ENCODE measurements around the gene KCNQ1.

The KCNQ1 gene

DNA sequence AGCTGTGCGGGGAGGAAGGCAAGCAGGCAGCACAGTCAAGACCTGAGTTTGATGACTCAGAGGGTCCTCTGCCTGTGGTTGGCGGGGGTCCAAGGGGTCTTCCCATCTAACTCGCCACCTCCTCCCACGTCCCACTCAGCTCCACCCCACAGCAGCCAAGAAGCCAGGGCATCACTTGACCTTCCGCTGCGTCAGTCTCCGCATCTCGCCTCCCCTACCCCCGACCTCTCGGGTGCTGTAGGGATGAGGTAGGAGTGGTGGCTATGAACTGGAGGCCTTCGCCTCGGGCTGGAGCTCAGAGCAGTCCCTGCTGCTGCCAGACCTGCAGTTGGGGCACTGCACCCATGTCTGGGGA lies 350.1 kb downstream of the KCNQ1 start:
- Mint-ChIP-seq H3K27me3 (no peaks in the 10 kb centered on the region), H3K4me3 (no peak overlapping the region), H3K36me3 (peaks cover 22% of the 10 kb centered on the region), H3K27ac (no peak overlapping the region), H3K9me3 (no peaks in the 10 kb centered on the region), H3K4me1 (peaks cover 12% of the 10 kb centered on the region)
- ATAC-seq (ENCODE audit: low read depth) (no peak), DNase-seq (ENCODE audit: low spot score in 2 of 2) (no peak)

DNA sequence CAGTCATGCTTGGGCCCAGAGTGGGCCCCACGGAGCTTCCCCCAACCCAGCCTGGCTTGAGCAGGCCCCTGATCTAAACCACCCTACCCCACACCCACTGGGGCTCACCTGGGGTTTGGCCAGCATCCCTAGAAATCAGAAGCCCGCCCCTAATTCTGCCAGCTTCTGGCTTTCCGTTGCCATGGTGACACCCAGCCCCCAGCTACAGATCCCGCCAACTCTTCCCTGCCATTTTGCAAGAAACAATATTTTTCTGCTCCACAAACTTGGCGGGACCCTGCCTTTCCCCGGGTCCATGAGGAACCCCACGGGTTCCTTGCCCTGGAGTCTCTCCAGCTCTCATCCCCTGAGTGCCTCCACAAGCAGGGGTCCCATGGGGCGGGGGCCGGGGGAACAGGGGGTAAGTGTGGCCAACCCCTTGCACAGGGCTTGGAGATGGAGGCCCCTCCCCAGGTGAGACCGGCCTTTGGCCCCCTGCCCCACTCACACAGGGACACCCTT lies 350.7 kb downstream of the KCNQ1 start:
- peaks cover 12% of the 10 kb centered on the region for H3K4me1 Mint-ChIP-seq
- no peak overlapping the region for H3K4me3 Mint-ChIP-seq
- no peak for ATAC-seq (ENCODE audit: low read depth)
- no peaks in the 10 kb centered on the region for H3K27me3 Mint-ChIP-seq
- no peak overlapping the region for H3K27ac Mint-ChIP-seq
- DNase-seq (ENCODE audit: low spot score in 2 of 2) = no peak
- H3K36me3 Mint-ChIP-seq = peaks cover 22% of the 10 kb centered on the region
- H3K9me3 Mint-ChIP-seq = no peaks in the 10 kb centered on the region

DNA sequence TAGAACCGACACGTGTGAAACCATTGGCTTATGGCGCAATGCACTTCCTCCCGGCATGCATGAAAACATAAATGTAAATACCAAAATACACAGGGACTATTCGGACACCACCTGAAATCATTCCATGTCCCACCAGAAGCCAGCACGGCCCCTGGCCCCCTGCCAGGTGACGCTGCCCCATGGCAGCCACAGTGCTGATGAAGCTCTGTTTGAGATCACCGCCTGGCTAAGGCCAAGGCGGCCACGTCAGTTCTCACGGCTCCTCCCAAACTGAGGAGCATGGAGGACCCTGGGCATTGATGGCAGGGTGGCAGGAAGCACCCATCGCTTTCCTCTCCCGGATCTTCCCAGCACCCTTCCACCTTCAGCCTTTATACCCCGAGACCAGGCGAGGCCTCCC lies 351.3 kb downstream of the KCNQ1 start:
- Mint-ChIP-seq H3K27me3 (no peaks in the 10 kb centered on the region), H3K36me3 (peaks cover 22% of the 10 kb centered on the region), H3K9me3 (no peaks in the 10 kb centered on the region), H3K4me3 (no peak overlapping the region), H3K27ac (no peak overlapping the region), H3K4me1 (peaks cover 9% of the 10 kb centered on the region)
- DNase-seq (ENCODE audit: low spot score in 2 of 2) (no peak), ATAC-seq (ENCODE audit: low read depth) (no peak)

DNA sequence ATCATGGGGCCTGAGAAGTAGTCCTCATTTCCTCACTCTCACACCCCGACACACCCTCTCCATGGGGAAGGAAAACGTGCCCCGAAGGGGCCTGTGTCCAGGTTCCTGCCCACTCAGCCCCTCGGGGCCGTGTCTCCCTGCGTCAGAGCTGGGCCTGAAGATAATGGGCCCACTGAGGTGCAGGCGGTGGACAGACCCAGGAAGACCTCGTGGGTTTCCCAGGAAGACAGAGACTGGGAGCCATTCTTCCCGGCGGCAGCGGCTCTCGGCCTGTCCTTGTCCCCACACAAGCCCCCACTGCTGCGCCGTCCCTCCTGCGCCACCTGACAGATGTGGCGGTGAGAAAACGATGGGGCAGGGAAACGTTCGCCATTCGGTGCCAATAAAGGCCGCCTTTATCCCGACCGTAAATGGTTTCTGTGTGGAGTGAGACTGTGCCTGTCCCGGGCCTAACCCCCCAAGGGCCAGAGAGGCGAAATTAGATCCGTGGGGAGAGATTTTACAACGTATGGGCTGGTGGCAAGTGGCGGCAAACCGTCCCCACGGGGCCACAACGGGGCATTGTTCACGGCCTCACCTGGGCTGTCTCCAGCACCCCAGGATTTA lies 351.8 kb downstream of the KCNQ1 start:
- H3K4me1 Mint-ChIP-seq = peaks cover 9% of the 10 kb centered on the region
- no peak for DNase-seq (ENCODE audit: low spot score in 2 of 2)
- H3K36me3 Mint-ChIP-seq = peaks cover 25% of the 10 kb centered on the region
- no peaks in the 10 kb centered on the region for H3K27me3 Mint-ChIP-seq
- no peak for ATAC-seq (ENCODE audit: low read depth)
- H3K27ac Mint-ChIP-seq = no peak overlapping the region
- H3K4me3 Mint-ChIP-seq = no peak overlapping the region
- H3K9me3 Mint-ChIP-seq = no peaks in the 10 kb centered on the region

DNA sequence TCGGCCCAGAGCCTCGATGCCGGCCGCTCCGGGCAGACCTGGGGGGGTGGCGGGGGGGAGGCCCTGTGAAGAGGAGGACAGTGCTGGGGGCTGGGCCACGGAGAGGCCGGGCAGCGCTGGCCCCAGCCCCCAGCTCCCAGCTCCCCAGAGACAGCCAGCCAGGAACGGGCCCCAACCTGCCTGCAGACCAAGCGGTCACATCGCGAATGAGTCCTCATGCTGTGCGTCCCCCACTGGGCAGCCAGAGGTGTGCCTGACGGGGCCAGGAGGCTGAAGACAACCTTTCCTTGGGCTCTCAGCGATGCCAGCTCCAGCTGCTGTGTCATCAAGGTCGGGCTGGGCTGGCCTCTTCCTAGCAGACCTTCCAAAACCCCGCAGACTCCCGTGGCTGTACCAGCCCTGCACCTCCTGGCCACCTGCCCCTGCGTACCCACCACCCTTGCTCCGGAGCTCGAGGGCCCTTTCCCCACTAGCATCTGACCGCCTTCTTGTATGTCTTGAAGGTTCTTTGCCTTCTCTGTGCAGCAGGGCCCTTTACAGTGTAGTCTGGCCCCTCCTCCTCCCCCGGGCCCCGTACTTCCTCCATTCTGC lies 352.4 kb downstream of the KCNQ1 start:
- Mint-ChIP-seq H3K9me3 (no peaks in the 10 kb centered on the region), H3K4me1 (peaks cover 9% of the 10 kb centered on the region)
- DNase-seq (ENCODE audit: low spot score in 2 of 2) = no peak

DNA sequence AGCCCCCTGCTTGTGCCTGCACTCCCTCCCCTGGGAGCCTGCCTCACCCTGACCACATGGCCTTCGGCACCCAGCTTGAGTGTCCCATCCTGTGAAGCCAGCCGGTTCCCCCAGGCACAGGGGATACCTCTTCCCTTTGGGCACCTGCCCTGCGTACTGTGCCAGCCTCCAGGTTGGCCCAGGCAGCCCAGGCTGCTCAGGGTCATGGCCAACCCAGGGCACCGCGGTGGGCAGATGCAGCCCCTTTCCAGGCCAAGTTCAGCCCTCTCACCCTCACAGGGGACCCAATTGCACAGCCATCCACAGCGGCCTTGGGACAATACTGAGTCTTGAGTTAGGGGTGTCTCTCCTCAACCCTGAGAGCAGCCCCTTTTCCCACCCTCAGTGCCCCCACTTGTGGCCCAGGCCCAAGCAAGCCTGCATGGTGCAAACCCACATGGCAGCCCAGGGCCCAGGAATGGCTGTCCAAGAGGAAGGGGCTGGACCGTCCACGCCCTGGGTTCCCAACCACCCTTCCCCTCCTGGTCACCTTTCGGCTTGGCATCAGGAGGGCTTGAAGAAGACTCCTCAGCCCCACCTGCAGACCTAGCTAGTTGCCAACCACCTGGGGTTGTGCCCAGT lies 353.0 kb downstream of the KCNQ1 start:
- peaks cover 22% of the 10 kb centered on the region for H3K36me3 Mint-ChIP-seq
- ATAC-seq (ENCODE audit: low read depth) (no peak), DNase-seq (ENCODE audit: low spot score in 2 of 2) (no peak)
- H3K27ac Mint-ChIP-seq = no peak overlapping the region
- no peak overlapping the region for H3K4me3 Mint-ChIP-seq
- peaks cover 6% of the 10 kb centered on the region for H3K4me1 Mint-ChIP-seq
- no peaks in the 10 kb centered on the region for H3K9me3 Mint-ChIP-seq
- H3K27me3 Mint-ChIP-seq = no peaks in the 10 kb centered on the region

More for the DNA sequence above, 352.4 kb downstream of the KCNQ1 start:
- no peak overlapping the region for H3K4me3 Mint-ChIP-seq
- no peak for ATAC-seq (ENCODE audit: low read depth)
- H3K27me3 Mint-ChIP-seq = no peaks in the 10 kb centered on the region
- H3K27ac Mint-ChIP-seq = no peak overlapping the region
- peaks cover 25% of the 10 kb centered on the region for H3K36me3 Mint-ChIP-seq

DNA sequence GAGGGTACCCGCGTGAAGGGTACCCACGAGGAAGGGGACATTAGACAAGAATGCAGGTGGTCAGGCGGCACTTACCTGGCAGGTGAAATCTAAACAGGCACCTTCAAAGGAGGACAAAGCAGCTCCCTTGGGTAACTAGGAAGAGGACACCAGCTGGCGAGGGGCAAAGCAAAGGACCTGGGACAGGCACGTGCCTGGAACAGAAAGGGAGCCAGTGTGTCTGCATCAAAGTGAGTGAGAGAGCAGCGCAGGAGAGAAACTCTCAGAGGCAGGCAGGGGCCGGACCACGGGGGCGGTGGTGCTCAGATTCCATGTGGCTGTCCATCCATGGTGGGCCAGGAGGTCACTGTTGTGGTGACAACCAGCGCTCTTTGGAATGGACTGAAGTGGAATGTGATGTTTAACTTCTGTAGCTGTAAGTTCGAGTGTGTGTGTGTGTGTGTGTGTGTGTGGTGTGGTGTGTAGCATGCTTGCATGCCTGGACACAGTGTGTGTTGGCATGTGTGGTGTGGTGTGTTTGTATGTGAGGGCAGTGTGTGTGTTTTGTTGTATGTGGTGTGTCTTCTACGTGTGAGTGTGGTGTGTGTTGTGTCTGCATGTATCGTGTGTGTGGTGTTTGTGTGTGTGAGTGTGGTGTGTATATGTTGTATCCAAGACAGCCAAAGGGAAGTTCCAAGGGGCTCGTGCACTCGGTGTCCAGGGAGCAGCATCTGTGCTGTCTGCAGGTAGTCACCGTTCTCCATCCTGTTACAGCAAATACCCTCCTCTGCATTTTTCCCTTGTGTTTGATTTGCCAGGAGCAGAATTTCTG lies 354.3 kb downstream of the KCNQ1 start:
- no peak for ATAC-seq (ENCODE audit: low read depth)
- Mint-ChIP-seq H3K27me3 (no peaks in the 10 kb centered on the region), H3K27ac (no peak overlapping the region), H3K36me3 (peaks cover 21% of the 10 kb centered on the region), H3K9me3 (no peaks in the 10 kb centered on the region), H3K4me3 (no peak overlapping the region), H3K4me1 (peaks cover 4% of the 10 kb centered on the region)
- DNase-seq (ENCODE audit: low spot score in 2 of 2) = no peak

DNA sequence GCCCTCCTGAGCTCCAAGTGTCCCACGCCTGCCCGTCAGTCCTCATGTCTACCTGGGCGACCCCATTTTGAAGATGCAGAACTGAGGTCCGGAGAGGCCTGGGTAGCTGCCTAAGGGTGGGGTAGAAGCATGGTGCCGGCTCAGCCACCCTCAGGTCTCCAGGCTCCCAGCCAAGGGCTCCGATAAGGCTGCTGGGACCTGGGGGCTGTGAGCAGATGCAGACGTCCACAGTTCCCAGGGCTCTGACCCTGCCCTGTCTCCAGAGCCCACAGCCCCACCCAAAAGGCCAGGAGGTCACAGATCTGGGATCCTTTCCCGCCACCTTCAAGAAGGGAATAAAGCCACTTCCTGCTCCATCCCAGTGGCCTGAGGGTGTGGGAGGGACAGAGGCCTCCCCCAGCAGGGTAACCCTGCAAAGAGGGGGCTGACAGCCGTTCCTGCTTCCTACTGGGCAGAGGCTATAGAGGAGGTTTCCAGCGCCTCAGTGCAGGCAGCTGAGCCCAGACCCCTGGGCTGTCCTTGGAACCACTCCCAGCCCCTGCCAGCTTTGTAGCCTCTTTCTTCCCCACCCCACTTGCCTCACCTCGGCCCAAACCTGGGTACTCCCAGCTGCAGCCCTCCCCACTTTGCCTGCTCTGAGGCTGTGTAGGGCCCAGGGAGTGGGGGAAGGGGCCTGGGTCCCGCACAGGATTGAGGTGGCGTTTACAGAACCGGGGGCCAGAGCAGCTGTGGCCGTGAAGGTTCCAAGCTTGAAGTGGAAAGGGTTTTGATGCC lies 355.3 kb downstream of the KCNQ1 start:
- ATAC-seq (ENCODE audit: low read depth) (no peak), DNase-seq (ENCODE audit: low spot score in 2 of 2) (no peak)
- no peak overlapping the region for H3K4me3 Mint-ChIP-seq
- no peaks in the 10 kb centered on the region for H3K27me3 Mint-ChIP-seq
- no peaks in the 10 kb centered on the region for H3K9me3 Mint-ChIP-seq
- peaks cover 4% of the 10 kb centered on the region for H3K4me1 Mint-ChIP-seq
- H3K36me3 Mint-ChIP-seq = peaks cover 22% of the 10 kb centered on the region
- no peak overlapping the region for H3K27ac Mint-ChIP-seq

DNA sequence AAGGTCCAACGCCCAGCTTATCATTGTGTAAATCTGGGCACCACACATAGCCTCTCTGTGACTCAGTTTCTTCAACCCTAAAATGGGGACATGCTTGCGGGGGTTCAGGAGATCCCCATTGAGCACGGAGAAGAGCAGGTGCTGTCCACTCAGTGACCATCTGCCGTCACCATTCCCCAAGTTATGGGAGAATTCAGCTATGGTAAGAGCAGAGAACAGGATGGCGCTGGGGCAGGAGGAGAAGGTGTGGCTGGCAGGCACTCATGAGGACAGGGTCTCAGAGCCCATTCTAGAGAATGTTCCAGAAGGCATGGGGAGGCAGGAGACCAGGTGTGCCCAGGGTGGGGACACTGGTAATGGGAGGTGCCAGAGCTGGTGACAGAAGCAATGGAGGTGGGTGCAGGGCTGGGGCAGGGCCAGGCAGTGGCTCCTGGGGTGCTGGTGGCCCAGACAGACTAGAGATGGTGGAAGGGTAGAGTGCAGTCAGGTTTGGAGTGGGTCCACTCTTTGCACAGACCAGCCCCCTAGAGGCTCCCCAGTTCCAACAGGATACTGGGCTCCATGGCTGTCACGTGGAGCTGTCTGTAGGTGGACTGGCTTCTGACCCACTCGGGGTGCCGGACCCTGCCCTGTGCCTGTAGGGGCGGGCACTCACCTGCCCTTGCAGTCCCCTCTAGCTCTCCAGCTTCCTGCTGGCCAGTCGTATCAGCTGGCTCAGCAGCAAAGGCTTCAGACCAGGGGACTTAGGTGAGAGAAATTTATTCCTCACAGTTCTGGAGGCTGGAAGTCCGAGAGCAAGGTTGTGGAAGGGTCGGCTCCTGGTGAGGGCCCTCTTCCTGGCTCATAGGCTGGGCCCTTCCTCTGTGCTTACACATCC lies 356.1 kb downstream of the KCNQ1 start:
- Mint-ChIP-seq H3K27ac (no peak overlapping the region), H3K4me1 (peaks cover 4% of the 10 kb centered on the region), H3K4me3 (no peak overlapping the region), H3K36me3 (peaks cover 22% of the 10 kb centered on the region), H3K27me3 (no peaks in the 10 kb centered on the region), H3K9me3 (no peaks in the 10 kb centered on the region)
- DNase-seq (ENCODE audit: low spot score in 2 of 2) (no peak), ATAC-seq (ENCODE audit: low read depth) (no peak)

DNA sequence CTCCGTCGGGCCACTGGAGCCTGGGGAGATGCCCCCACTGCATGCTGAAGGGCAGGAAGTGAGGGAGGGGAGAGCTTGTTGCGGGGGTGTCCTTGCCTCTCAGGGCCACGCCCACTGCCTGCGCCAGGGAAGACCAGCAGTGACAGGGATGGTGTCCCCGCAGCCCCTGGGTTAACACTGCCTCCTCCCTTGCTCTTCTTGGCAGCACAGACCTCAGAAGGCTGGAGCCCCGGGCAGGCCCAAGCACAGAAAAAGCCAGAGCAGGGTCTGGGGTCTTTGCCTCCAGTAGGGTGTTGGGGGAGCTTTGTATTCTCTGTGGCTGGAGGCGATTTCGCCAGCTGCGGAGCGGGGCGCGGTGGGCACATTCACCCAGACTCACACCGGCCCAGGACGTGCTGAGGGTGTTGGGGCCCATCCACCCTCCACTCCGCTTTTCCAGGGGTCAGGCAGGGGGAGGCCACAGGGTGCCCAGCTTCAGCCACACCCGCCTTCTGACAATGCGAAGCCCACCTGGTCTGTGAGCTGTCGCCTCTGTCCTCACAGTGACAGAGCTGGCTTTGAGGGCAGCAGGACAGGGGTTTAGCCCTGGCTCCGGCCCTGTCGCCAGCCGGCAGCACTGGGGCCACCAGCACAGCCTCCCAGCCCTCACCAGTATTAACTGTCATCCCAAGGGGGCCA lies 357.0 kb downstream of the KCNQ1 start:
- DNase-seq (ENCODE audit: low spot score in 2 of 2) = no peak
- H3K27ac Mint-ChIP-seq = no peak overlapping the region
- no peaks in the 10 kb centered on the region for H3K27me3 Mint-ChIP-seq
- H3K9me3 Mint-ChIP-seq = no peaks in the 10 kb centered on the region
- ATAC-seq (ENCODE audit: low read depth) = no peak
- H3K36me3 Mint-ChIP-seq = peaks cover 22% of the 10 kb centered on the region
- no peak overlapping the region for H3K4me3 Mint-ChIP-seq
- peaks cover 4% of the 10 kb centered on the region for H3K4me1 Mint-ChIP-seq

DNA sequence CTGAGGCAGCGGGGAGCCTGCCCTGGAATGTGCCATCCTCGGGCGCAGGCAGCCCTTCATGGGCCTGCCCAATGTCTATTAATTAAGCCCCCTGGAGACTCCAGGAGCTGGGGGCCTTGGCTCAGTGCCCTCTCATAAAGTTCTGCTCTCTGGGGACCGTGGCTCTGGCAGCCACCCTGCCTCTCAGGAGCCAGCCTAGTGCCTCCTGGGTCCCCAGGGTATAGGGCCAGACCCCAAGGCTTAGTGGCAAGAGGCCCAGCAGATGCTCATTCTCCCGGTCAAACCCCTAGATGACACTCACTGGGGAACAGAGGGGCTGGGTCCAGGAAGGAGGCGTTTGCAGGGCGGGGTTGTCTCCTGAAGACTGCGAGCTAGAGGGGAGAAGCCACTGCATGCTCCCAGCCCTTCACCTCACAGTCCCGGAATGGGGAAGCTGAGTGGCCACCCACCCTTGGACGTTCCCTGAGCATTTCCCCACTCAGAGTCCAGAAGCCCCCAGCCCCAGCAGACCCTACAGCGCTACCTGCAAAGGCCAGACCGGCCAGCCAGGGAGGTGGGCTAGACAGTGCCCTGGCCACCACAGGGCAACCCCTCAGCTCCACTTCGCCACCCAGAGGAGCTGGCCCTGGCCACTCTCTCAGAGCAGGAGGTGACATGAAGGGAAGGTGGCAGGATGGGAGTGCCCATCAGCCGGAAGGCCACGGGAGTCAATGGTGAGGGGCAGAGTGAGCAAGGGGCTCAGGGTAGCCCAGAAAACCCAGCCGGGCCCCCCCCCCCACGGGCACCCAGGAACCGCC lies 357.8 kb downstream of the KCNQ1 start:
- H3K36me3 Mint-ChIP-seq = peaks cover 22% of the 10 kb centered on the region
- peaks cover 4% of the 10 kb centered on the region for H3K4me1 Mint-ChIP-seq
- DNase-seq (ENCODE audit: low spot score in 2 of 2) (no peak), ATAC-seq (ENCODE audit: low read depth) (no peak)
- no peaks in the 10 kb centered on the region for H3K27me3 Mint-ChIP-seq
- H3K4me3 Mint-ChIP-seq = no peak overlapping the region
- H3K9me3 Mint-ChIP-seq = no peaks in the 10 kb centered on the region
- H3K27ac Mint-ChIP-seq = no peak overlapping the region

Measured in memory B cell (primary cell).